A549 treated with GW870086 at 1 μM for 4 hours (cell line): ENCODE measurements around the gene OR3A3. TPM values are rescaled to one million over a fixed set of nuclear protein-coding genes. Genes with fewer than 3 reads are reported as not detected.

ENCODE experiments used
- total RNA-seq: library from RNA; stranded (reverse); fragments of 200-300 nt; extraction: Qiagen RNA extraction; gene quantifications from 5 replicates; pipeline ENCODE4 v1.2.3, GENCODE V29; 2022; ENCODE audit warnings: low read depth

Gene OR3A3
- total RNA-seq, result not detected in 5 replicates

GRCh38 chr17:3411070-3411469 is at the start of gene OR3A3:
Gene OR3A3, plus strand, starts transcription at chr17:3411370.

GRCh38 chr17:3385869-3386816 is 25.0 kb upstream of the OR3A3 start, which contains the start of gene OR3A2:
Gene OR3A2, minus strand, starts transcription at chr17:3386308.

GRCh38 chr17:3398310-3398709 is 12.9 kb upstream of the OR3A3 start, which contains the start of gene OR1E1:
Gene OR1E1, minus strand, starts transcription at chr17:3398410. Its CDS starts 0 bp downstream, at chr17:3398410.

GRCh38 chr17:3433741-3434140 is 22.6 kb downstream of the OR3A3 start, which contains the start of gene OR1E2:
Gene OR1E2, minus strand, starts transcription at chr17:3433841. Its CDS starts 0 bp downstream, at chr17:3433841.

GRCh38 chr17:3471599-3471998 is 60.4 kb downstream of the OR3A3 start, which contains the start of gene SPATA22:
Gene SPATA22, minus strand, starts transcription at chr17:3471819. Its CDS starts 2,494 bp downstream, at chr17:3469325.

Other genes starting within 250 kb of the OR3A3 start
- gene OR1A2, start 213.9 kb upstream of the OR3A3 start, total RNA-seq, result not detected in 5 replicates
- gene OR1A1, start 203.7 kb upstream of the OR3A3 start, total RNA-seq, result not detected in 5 replicates
- not detected in 5 replicates for gene OR3A1, start 113.0 kb upstream of the OR3A3 start, total RNA-seq
- not detected in 5 replicates for gene OR3A2, start 25.1 kb upstream of the OR3A3 start, total RNA-seq
- gene OR1E1, start 13.0 kb upstream of the OR3A3 start, total RNA-seq, result not detected in 5 replicates
- not detected in 5 replicates for gene OR1E2, start 22.5 kb downstream of the OR3A3 start, total RNA-seq
- gene SPATA22, start 60.4 kb downstream of the OR3A3 start, total RNA-seq, result not detected in 5 replicates
- not detected in 5 replicates for gene ASPA, start 64.6 kb downstream of the OR3A3 start, total RNA-seq
- gene TRPV3, start 146.4 kb downstream of the OR3A3 start, total RNA-seq, result 0.25 to 0.37 TPM (median 0.29 TPM) in 5 replicates
- gene TRPV1, start 198.0 kb downstream of the OR3A3 start, total RNA-seq, result 3.9 to 5.0 TPM (median 4.1 TPM) in 5 replicates
- gene SHPK, start 224.9 kb downstream of the OR3A3 start, total RNA-seq, result 13.3 to 17.9 TPM (median 16.1 TPM) in 5 replicates
- gene CTNS, start 225.4 kb downstream of the OR3A3 start, total RNA-seq, result 11.7 to 14.5 TPM (median 12.8 TPM) in 5 replicates